WTC11 (cell line): ENCODE results near the gene FDXACB1. TPM values are rescaled to one million over a fixed set of nuclear protein-coding genes. Genes with fewer than 3 reads are reported as not detected.

ENCODE experiments used
- ATAC-seq: fragments of 200-7000 bp; cut with Tn5 transposase; 2 replicates; pipeline ENCODE4 v1.10.0; 2021; ENCODE audit warnings: mild to moderate bottlenecking, moderate library complexity
- CTCF ChIA-PET: fragments of 300-600 bp; sonication (Branson Sonifier 250); formaldehyde crosslinking; loops from one replicate; lab custom pipeline; 2021; ENCODE audit warnings: antibody characterized with exemption; lab: Charles Lee
- POLR2A ChIA-PET: fragments of 350-600 bp; sonication (Branson Sonifier 250); formaldehyde crosslinking; loops from one replicate; lab custom pipeline; 2021; ENCODE audit warnings: antibody characterized with exemption; lab: Charles Lee
- DNase-seq: peaks from one replicate; pipeline ENCODE4 v3.0.0; 2021; ENCODE audit warnings: low spot score
- H3K27ac Mint-ChIP-seq: 2 replicates; pipeline ENCODE4 v1.8.0; 2021; ENCODE audit warnings: mixed read lengths
- H3K27me3 Mint-ChIP-seq: 2 replicates; pipeline ENCODE4 v1.8.0; 2021; ENCODE audit warnings: low read depth, mild to moderate bottlenecking, moderate library complexity, mixed read lengths
- H3K36me3 Mint-ChIP-seq: 2 replicates; pipeline ENCODE4 v1.8.0; 2021; ENCODE audit warnings: mixed read lengths
- H3K4me1 Mint-ChIP-seq: 2 replicates; pipeline ENCODE4 v1.8.0; 2022; ENCODE audit warnings: mixed read lengths
- H3K4me3 Mint-ChIP-seq: 2 replicates; pipeline ENCODE4 v1.8.0; 2021; ENCODE audit warnings: mild to moderate bottlenecking, moderate library complexity, mixed read lengths
- H3K9me3 Mint-ChIP-seq: 2 replicates; pipeline ENCODE4 v1.8.0; 2021; ENCODE audit warnings: mixed read lengths
- ATF1 ChIP-seq: sonication (generic); formaldehyde crosslinking; IDR thresholded peaks from 2 replicates; pipeline ENCODE4 v1.8.1; 2023; ENCODE audit warnings: mild to moderate bottlenecking, moderate library complexity, missing genetic modification reagents
- CREM ChIP-seq: sonication (generic); formaldehyde crosslinking; IDR thresholded peaks from 2 replicates; pipeline ENCODE4 v1.8.1; 2022; ENCODE audit warnings: mild to moderate bottlenecking, missing genetic modification reagents, moderate library complexity
- CTCF ChIP-seq: fragments of 200-600 bp; IDR thresholded peaks from 2 replicates; pipeline ENCODE4 v1.8.0; 2022; ENCODE audit warnings: antibody characterized with exemption
- ESRRA ChIP-seq: sonication (generic); formaldehyde crosslinking; IDR thresholded peaks from 2 replicates; pipeline ENCODE4 v1.8.1; 2022; ENCODE audit warnings: mild to moderate bottlenecking, missing genetic modification reagents, borderline replicate concordance
- FOXK1 ChIP-seq: sonication (generic); formaldehyde crosslinking; IDR thresholded peaks from 2 replicates; pipeline ENCODE4 v1.8.0; 2022; ENCODE audit warnings: mild to moderate bottlenecking, moderate library complexity, missing genetic modification reagents
- FOXP1 ChIP-seq: sonication (generic); formaldehyde crosslinking; IDR thresholded peaks from 2 replicates; pipeline ENCODE4 v1.8.0; 2022; ENCODE audit warnings: missing genetic modification reagents, mild to moderate bottlenecking, moderate library complexity, borderline replicate concordance
- HMGA2 ChIP-seq: fragments of 250-450 bp; sonication (Bioruptor Pico); IDR thresholded peaks from 2 replicates; pipeline ENCODE4 v1.4.0; 2021; ENCODE audit warnings: mild to moderate bottlenecking, moderate library complexity
- HMGXB4 ChIP-seq: sonication (generic); formaldehyde crosslinking; IDR thresholded peaks from 2 replicates; pipeline ENCODE4 v1.8.1; 2023; ENCODE audit warnings: mild to moderate bottlenecking, moderate library complexity, missing genetic modification reagents
- IRF2 ChIP-seq: sonication (generic); formaldehyde crosslinking; IDR thresholded peaks from 2 replicates; pipeline ENCODE4 v1.8.0; 2022; ENCODE audit warnings: low read depth, missing genetic modification reagents, borderline replicate concordance
- MXD4 ChIP-seq: fragments of 250-450 bp; sonication (Bioruptor Pico); IDR thresholded peaks from 2 replicates; pipeline ENCODE4 v1.8.0; 2021; ENCODE audit warnings: mild to moderate bottlenecking, moderate library complexity, borderline replicate concordance
- OVOL2 ChIP-seq: fragments of 250-450 bp; sonication (Bioruptor Pico); IDR thresholded peaks from 2 replicates; pipeline ENCODE4 v1.9.0; 2021; ENCODE audit warnings: mild to moderate bottlenecking, borderline replicate concordance
- SMAD4 ChIP-seq: sonication (generic); formaldehyde crosslinking; IDR thresholded peaks from 2 replicates; pipeline ENCODE4 v1.8.0; 2022; ENCODE audit warnings: mild to moderate bottlenecking, missing genetic modification reagents
- SP1 ChIP-seq: sonication (generic); formaldehyde crosslinking; conservative IDR thresholded peaks from 2 replicates; pipeline ENCODE4 v1.8.1; 2022; ENCODE audit warnings: missing genetic modification reagents
- TEAD1 ChIP-seq: sonication (generic); formaldehyde crosslinking; IDR thresholded peaks from 2 replicates; pipeline ENCODE4 v1.8.0; 2022; ENCODE audit warnings: mild to moderate bottlenecking, missing genetic modification reagents
- ZNF121 ChIP-seq: sonication (generic); formaldehyde crosslinking; IDR thresholded peaks from 2 replicates; pipeline ENCODE4 v1.8.0; 2023; ENCODE audit warnings: missing genetic modification reagents
- ZNF317 ChIP-seq: sonication (generic); formaldehyde crosslinking; IDR thresholded peaks from 2 replicates; pipeline ENCODE4 v1.8.1; 2023; ENCODE audit warnings: low read depth, mild to moderate bottlenecking, moderate library complexity, missing genetic modification reagents, borderline replicate concordance
- ZNF532 ChIP-seq: fragments of 250-450 bp; sonication (Bioruptor Pico); IDR thresholded peaks from 2 replicates; pipeline ENCODE4 v1.9.0; 2021; ENCODE audit warnings: mild to moderate bottlenecking, borderline replicate concordance
- total RNA-seq: library from RNA; stranded (reverse); gene quantifications from 3 replicates; pipeline ENCODE4 v1.2.3, GENCODE V29; 2021
- TF ChIP-seq, protein P1 (sequence below): sonication (generic); formaldehyde crosslinking; IDR thresholded peaks from 2 replicates; pipeline ENCODE4 v1.8.0; 2022; ENCODE audit warnings: mild to moderate bottlenecking, missing genetic modification reagents
- TF ChIP-seq, protein P2 (sequence below): sonication (generic); formaldehyde crosslinking; IDR thresholded peaks from 2 replicates; pipeline ENCODE4 v1.8.1; 2022; ENCODE audit warnings: low read depth, mild to moderate bottlenecking, moderate library complexity, missing genetic modification reagents, borderline replicate concordance
- TF ChIP-seq, protein P3 (sequence below): sonication (generic); formaldehyde crosslinking; IDR thresholded peaks from 2 replicates; pipeline ENCODE4 v1.8.1; 2023; ENCODE audit warnings: mild to moderate bottlenecking, missing genetic modification reagents, moderate library complexity
- TF ChIP-seq, protein P4 (sequence below): fragments of 250-450 bp; sonication (Bioruptor Pico); IDR thresholded peaks from 2 replicates; pipeline ENCODE4 v1.9.0; 2021; ENCODE audit warnings: mild to moderate bottlenecking

FDXACB1 gene
- total RNA-seq, 1 experiment from 2014 or later = 2.5 TPM

- POLR2A ChIA-PET = no interaction called here
- no peaks in the 10 kb centered on the region for H3K4me1 Mint-ChIP-seq
- H3K27ac Mint-ChIP-seq = no peak overlapping the region
- no peak for TF ChIP-seq SP1 (CRISPR knock-in tag)
- no peak for TF ChIP-seq ZNF317
- TF ChIP-seq, protein P1, sequence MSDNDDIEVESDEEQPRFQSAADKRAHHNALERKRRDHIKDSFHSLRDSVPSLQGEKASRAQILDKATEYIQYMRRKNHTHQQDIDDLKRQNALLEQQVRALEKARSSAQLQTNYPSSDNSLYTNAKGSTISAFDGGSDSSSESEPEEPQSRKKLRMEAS (CRISPR knock-in tag) = no peak
- TF ChIP-seq SMAD4 (CRISPR knock-in tag) = no peak
- no peak for TF ChIP-seq ZNF532
- no peak for TF ChIP-seq ESRRA
- no peak for TF ChIP-seq FOXK1 (CRISPR knock-in tag)
- TF ChIP-seq FOXP1 (CRISPR knock-in tag) = no peak
- TF ChIP-seq IRF2 (CRISPR knock-in tag) = no peak
- no peak for TF ChIP-seq TEAD1
- TF ChIP-seq CTCF = no peak
- no peak for TF ChIP-seq MXD4 (CRISPR knock-in tag)
- TF ChIP-seq ZNF121 (CRISPR knock-in tag) = no peak
- no peak for TF ChIP-seq HMGA2 (CRISPR knock-in tag)
- TF ChIP-seq, protein P2, sequence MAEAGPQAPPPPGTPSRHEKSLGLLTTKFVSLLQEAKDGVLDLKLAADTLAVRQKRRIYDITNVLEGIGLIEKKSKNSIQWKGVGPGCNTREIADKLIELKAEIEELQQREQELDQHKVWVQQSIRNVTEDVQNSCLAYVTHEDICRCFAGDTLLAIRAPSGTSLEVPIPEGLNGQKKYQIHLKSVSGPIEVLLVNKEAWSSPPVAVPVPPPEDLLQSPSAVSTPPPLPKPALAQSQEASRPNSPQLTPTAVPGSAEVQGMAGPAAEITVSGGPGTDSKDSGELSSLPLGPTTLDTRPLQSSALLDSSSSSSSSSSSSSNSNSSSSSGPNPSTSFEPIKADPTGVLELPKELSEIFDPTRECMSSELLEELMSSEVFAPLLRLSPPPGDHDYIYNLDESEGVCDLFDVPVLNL (CRISPR knock-in tag) = no peak
- H3K27me3 Mint-ChIP-seq = no peaks in the 10 kb centered on the region
- DNase-seq (no peak), ATAC-seq (no peak)
- CTCF ChIA-PET = interaction anchor here (1.5 kb wide), 1 partner anchor 300 kb away, joined by 3 read pairs; no protein-coding TSS in a partner anchor
- H3K4me3 Mint-ChIP-seq = no peak overlapping the region
- H3K9me3 Mint-ChIP-seq = peaks cover 4% of the 10 kb centered on the region; the same call in 1 of the 2 replicates
- no peaks in the 10 kb centered on the region for H3K36me3 Mint-ChIP-seq
Observed at GRCh38 chr11:111886844-111887243, 7.9 kb upstream of the FDXACB1 start.

- POLR2A ChIA-PET = interaction anchor here (0.9 kb wide), 1 partner anchor 91 kb away, joined by 6 read pairs; no protein-coding TSS in a partner anchor
- Mint-ChIP-seq H3K27ac (no peak overlapping the region), H3K9me3 (no peaks in the 10 kb centered on the region), H3K4me1 (no peaks in the 10 kb centered on the region), H3K36me3 (no peaks in the 10 kb centered on the region), H3K4me3 (no peak overlapping the region), H3K27me3 (no peaks in the 10 kb centered on the region)
- no peak for ATAC-seq
- DNase-seq = no peak
- CTCF ChIA-PET = no interaction called here
- TF ChIP-seq HMGXB4 (CRISPR knock-in tag) (no peak), SMAD4 (CRISPR knock-in tag) (no peak), SP1 (CRISPR knock-in tag) (no peak), OVOL2 (no peak), CTCF (no peak), ATF1 (CRISPR knock-in tag) (no peak), TEAD1 (no peak), CREM (CRISPR knock-in tag) (no peak)
- TF ChIP-seq, protein P3, sequence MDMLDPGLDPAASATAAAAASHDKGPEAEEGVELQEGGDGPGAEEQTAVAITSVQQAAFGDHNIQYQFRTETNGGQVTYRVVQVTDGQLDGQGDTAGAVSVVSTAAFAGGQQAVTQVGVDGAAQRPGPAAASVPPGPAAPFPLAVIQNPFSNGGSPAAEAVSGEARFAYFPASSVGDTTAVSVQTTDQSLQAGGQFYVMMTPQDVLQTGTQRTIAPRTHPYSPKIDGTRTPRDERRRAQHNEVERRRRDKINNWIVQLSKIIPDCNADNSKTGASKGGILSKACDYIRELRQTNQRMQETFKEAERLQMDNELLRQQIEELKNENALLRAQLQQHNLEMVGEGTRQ (CRISPR knock-in tag) = no peak
- TF ChIP-seq, protein P4, sequence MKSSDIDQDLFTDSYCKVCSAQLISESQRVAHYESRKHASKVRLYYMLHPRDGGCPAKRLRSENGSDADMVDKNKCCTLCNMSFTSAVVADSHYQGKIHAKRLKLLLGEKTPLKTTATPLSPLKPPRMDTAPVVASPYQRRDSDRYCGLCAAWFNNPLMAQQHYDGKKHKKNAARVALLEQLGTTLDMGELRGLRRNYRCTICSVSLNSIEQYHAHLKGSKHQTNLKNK (CRISPR knock-in tag) = no peak
Observed at GRCh38 chr11:111886032-111886431, 7.1 kb upstream of the FDXACB1 start.
